Measurements from ENCODE around the gene PCK1. TPM values are rescaled to one million over a fixed set of nuclear protein-coding genes. Genes with fewer than 3 reads are reported as not detected.

The PCK1 gene
- total and polyA plus RNA-seq, 10 donors, result 0.04 to 0.67 (median 0.17) TPM; not detected in 3

GRCh38 chr20:57529810-57530209 is 31.1 kb upstream of the PCK1 start:
- intact Hi-C loops (cut with DNase I; ENCODE audit: low total_unique reads), result no loop called here
- 71 to 92% (median 84%) methylated on average over 3 of the region's 3 CpGs for WGBS, 5 donors

GRCh38 chr20:57530327-57530981 is 30.5 kb upstream of the PCK1 start:
- TF ChIP-seq, protein P1, sequence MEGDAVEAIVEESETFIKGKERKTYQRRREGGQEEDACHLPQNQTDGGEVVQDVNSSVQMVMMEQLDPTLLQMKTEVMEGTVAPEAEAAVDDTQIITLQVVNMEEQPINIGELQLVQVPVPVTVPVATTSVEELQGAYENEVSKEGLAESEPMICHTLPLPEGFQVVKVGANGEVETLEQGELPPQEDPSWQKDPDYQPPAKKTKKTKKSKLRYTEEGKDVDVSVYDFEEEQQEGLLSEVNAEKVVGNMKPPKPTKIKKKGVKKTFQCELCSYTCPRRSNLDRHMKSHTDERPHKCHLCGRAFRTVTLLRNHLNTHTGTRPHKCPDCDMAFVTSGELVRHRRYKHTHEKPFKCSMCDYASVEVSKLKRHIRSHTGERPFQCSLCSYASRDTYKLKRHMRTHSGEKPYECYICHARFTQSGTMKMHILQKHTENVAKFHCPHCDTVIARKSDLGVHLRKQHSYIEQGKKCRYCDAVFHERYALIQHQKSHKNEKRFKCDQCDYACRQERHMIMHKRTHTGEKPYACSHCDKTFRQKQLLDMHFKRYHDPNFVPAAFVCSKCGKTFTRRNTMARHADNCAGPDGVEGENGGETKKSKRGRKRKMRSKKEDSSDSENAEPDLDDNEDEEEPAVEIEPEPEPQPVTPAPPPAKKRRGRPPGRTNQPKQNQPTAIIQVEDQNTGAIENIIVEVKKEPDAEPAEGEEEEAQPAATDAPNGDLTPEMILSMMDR (IDR thresholded peaks at IDR 0.05 in 8 of 11, conservative IDR thresholded peaks at IDR 0.05 in 3 of 11), result no peak
- TF ChIP-seq POLR2A (IDR thresholded peaks at IDR 0.05), result no peak
- TF ChIP-seq POLR2AphosphoS5 (IDR thresholded peaks at IDR 0.05), result no peak
- no peaks in the 10 kb centered on the region for H3K36me3 ChIP-seq
- H3K27me3 ChIP-seq (replicated peaks in 1 of 7), result peaks cover 0 to 11% (median 0%) of the 10 kb centered on the region in 7 donors
- WGBS, 5 donors, result 72 to 84% (median 83%) methylated on average over 4 of the region's 4 CpGs
- no peak overlapping the region for H3K4me3 ChIP-seq
- intact Hi-C loops (cut with DNase I; ENCODE audit: low total_unique reads), result no loop called here
- H3K9me3 ChIP-seq, result no peaks in the 10 kb centered on the region
- DNase-seq, result no peak
- H3K27ac ChIP-seq, result no peak overlapping the region
- no peaks in the 10 kb centered on the region for H3K4me1 ChIP-seq

More at GRCh38 chr20:57529810-57530209, 31.1 kb upstream of the PCK1 start:
- Histone ChIP-seq H3K27me3 (replicated peaks in 1 of 7) (peaks cover 0 to 7% (median 0%) of the 10 kb centered on the region in 7 donors), H3K4me3 (no peak overlapping the region), H3K4me1 (no peaks in the 10 kb centered on the region), H3K27ac (no peak overlapping the region), H3K36me3 (no peaks in the 10 kb centered on the region), H3K9me3 (no peaks in the 10 kb centered on the region)
- no peak for TF ChIP-seq POLR2AphosphoS5 (IDR thresholded peaks at IDR 0.05)
- TF ChIP-seq, protein P1 (IDR thresholded peaks at IDR 0.05 in 8 of 11, conservative IDR thresholded peaks at IDR 0.05 in 3 of 11), result no peak
- no peak for TF ChIP-seq POLR2A (IDR thresholded peaks at IDR 0.05)
- DNase-seq, result no peak

DNA sequence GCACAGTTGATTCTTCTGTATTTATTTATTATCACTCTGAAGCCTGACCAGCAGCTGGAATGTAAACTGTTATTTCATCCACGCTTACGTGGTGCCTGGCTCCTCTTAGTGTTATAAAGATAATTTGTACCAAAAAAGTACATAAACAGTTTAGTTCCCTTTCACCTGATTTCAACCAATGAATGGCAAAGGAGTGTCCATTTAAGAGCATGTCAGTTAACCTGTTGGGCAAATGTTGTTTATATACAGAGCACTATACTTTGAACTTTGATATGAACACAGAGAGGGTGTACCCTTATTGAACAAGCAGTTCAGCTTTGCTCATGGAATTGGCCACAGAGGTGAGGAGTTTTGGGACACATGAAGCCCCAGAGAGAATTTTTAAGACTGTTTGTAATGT is 28.8 kb upstream of the PCK1 start:
- H3K27me3 ChIP-seq (replicated peaks in 1 of 7), result peaks cover 0 to 22% (median 0%) of the 10 kb centered on the region in 7 donors
- H3K27ac ChIP-seq, result no peak overlapping the region
- TF ChIP-seq, protein P1 (IDR thresholded peaks at IDR 0.05 in 8 of 11, conservative IDR thresholded peaks at IDR 0.05 in 3 of 11), result no peak
- TF ChIP-seq POLR2AphosphoS5 (IDR thresholded peaks at IDR 0.05), result no peak
- no peak for TF ChIP-seq POLR2A (IDR thresholded peaks at IDR 0.05)
- no peak overlapping the region for H3K4me3 ChIP-seq
- no peak for DNase-seq
- no peaks in the 10 kb centered on the region for H3K9me3 ChIP-seq
- H3K36me3 ChIP-seq, result no peaks in the 10 kb centered on the region
- no peaks in the 10 kb centered on the region for H3K4me1 ChIP-seq
- intact Hi-C loops (cut with DNase I; ENCODE audit: low total_unique reads), result no loop called here
- WGBS, 5 donors, result 89 to 98% (median 96%) methylated on average over 2 of the region's 2 CpGs

- TF ChIP-seq POLR2A (IDR thresholded peaks at IDR 0.05) (no peak), POLR2AphosphoS5 (IDR thresholded peaks at IDR 0.05) (no peak)
- TF ChIP-seq, protein P1 (IDR thresholded peaks at IDR 0.05 in 8 of 11, conservative IDR thresholded peaks at IDR 0.05 in 3 of 11), result no peak
- Histone ChIP-seq H3K4me3 (no peak overlapping the region), H3K27ac (no peak overlapping the region), H3K9me3 (peaks cover 0 to 11% (median 0%) of the 10 kb centered on the region in 8 donors), H3K36me3 (no peaks in the 10 kb centered on the region), H3K4me1 (no peaks in the 10 kb centered on the region), H3K27me3 (replicated peaks in 1 of 7) (peaks cover 0 to 34% (median 0%) of the 10 kb centered on the region in 7 donors)
- no peak for DNase-seq
- intact Hi-C loops (cut with DNase I; ENCODE audit: low total_unique reads), result no loop called here
- 73 to 76% (median 74%) methylated on average over 5 of the region's 5 CpGs for WGBS, 5 donors
Measured at GRCh38 chr20:57535297-57535696, 25.6 kb upstream of the PCK1 start.

Measured in spleen (tissue), 11 donors.